DLD1 (cell line): ENCODE results near the gene GDF2.

Experiments
- in situ Hi-C: cut with HindIII; loops from 2 replicates; pipeline ENCODE4 v1.10.0; 2017; ENCODE audit warnings: low sequenced_read_pairs

GDF2 gene

DNA sequence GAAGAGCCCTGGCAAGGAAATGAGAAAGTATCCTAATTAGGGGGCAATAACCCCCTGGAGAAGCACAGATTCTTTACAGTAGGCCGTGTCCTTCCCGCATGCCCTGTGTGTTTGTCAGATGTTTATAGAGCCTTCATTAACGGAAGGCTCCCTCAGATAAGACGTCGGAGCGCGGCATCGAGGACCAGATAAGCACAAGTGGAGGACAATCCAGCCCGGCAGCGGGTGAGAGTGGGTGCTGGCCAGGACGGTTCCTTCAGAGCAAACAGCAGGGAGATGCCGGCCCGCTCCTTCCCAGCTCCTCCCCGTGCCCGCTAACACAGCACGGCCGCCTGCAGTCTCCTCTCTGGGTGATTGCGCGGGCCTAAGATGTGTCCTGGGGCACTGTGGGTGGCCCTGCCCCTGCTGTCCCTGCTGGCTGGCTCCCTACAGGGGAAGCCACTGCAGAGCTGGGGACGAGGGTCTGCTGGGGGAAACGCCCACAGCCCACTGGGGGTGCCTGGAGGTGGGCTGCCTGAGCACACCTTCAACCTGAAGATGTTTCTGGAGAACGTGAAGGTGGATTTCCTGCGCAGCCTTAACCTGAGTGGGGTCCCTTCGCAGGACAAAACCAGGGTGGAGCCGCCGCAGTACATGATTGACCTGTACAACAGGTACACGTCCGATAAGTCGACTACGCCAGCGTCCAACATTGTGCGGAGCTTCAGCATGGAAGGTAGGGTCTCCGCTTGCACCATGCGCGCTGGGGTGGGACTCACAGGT lies at the start of gene GDF2:
Gene GDF2, plus strand, starts transcription at position 155 of the 762 bp plus-strand sequence. Its CDS starts 215 bp downstream, at position 370.
- in situ Hi-C loops = loop anchor here (25.0 kb wide), 1 partner anchor 285 kb away; no protein-coding TSS in a partner anchor

GRCh38 chr10:47276071-47276470 lies 46.2 kb upstream of the GDF2 start:
- in situ Hi-C loops = no loop called here

DNA sequence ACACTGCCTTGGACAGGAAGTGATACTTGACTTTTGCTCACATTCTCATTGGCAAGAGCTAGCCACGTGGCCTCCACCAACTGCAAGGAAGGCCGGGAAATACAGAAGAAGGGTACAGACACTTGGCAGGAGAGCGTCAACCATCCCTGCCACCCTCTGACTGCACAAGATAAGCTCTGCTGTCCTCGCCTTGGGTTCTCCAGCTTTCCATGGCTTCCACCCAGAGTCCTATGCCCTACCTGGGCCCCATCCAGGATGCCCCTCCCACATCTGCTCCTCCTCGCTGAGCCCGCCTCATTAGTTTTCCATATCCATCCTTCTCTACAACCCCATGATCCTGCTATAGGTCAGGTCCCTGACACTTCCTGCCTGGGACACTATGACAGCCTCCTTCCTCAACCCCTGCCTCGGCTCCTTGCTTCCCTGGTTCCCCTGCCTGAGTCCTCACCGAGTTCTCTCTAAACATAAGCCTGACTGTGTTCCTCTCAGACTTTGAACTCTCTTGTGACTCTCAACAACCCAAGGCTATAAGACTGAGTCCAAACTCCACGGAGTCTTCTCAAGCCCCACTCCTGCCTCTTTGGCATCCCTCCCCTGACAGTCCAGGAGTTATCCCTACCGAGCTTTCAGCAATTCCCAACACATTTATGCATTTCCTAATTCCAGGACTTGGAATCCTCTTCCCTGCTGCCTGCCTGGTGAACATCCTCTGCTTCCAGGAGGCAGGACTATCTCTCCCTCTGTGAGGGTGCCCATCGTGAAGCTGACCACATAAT lies 45.5 kb upstream of the GDF2 start:
- in situ Hi-C loops = no loop called here

DNA sequence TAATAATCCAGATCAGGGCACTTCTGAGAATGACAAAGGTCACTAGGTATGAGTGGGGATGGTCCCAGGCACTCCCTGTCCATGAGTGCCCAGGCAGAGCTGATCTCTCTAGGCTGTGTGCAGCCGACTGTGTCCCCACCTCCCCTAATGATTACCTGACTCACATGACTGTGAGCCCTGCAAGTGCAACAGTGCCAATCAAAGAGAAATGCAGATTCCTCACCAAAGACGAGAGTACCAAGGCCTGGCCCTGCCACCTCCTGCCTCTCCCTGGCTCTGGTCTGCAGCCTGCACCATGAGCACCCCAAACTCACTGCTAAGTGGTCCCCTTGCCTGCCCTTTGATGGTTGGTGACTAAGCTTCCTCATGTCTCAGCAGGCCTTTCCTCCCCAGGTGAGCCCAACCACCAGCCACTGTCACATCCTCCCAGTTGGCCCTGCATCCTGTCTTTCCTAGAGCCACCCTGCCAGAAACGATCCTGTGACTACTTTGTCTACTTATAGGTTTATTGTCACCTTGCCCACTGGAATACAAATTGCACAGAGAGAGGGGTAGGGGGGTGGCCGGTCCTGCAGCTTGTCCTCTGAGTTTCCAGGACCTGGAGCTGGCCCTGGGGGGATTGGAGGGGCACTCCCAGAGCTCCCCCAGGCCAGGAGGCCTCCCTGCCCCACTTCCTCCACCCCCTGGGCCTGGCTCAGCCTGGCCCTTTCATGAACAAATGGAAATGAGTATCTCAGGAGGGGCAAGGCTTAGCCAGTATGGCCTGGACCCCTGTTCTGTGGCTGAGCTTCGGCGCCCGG lies 44.7 kb upstream of the GDF2 start:
- in situ Hi-C loops = no loop called here

DNA sequence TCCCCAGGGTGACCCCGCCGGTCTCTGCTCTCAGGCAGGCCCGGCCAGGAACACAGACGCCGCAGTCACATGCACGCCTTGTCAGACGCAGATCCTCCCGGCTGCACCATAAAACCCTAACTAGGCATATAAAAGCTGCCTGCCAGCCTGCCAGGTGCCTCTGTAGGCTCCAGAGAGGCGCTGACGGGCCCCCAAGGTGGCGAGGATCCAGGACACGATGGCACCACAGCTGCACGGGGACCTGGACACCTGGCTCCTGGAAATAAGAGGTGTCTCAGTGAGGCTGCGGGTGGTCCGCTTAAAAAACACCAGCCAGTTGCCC lies 44.1 kb upstream of the GDF2 start:
- in situ Hi-C loops = no loop called here

DNA sequence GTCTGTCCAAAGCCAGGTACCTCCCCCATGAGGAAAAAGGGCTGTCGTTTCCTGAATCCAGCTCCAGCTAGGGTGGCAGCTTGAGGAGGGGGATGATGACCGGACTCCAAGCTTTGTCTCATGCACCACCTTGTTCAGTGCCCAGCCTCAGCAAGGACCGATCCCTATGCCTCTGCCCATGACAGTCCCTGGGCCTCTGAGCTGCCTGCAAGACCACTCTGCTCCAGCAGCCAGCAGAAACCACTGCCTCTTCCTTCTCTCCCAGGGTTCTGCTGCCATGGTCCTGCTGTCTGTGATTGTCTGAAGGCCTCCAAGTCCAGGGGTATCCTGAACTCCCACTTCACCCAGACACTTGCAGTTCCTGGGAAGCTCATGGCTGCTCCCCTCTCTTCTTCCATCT lies 43.5 kb upstream of the GDF2 start:
- in situ Hi-C loops = no loop called here

- in situ Hi-C loops = no loop called here
Measured at GRCh38 chr10:47279276-47279675, 43.0 kb upstream of the GDF2 start.

DNA sequence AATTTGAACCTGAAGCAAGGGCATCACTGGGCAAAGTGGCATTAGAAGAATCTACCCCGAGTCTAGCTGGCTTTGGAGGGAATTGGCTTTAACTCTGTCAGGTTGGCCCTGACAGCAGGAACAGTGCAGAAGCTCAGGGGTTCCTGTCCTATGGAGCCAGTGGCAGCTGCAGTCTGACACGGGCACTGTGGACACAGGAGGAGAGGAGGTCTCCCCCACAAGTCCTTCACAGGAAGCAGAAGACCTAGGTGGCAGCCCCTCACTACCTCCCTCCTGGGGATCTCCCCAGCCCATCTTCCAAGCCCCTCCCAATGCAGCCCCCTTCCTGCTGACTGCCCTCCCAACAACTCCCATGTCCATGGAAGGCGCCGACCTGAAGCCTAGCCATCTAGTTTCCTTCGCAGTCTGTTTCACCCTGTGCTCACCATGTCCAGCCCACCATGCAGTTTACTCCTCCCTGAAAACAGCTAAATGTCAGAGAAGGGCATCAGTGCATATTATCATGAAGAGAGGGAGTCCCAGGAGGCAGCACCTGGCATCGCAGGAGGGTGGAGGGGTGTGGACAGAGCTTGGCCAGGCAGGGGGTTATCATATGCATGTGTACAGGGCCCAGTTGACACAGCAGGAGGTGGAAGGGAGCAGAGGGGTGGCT lies 40.1 kb upstream of the GDF2 start:
- in situ Hi-C loops = no loop called here

DNA sequence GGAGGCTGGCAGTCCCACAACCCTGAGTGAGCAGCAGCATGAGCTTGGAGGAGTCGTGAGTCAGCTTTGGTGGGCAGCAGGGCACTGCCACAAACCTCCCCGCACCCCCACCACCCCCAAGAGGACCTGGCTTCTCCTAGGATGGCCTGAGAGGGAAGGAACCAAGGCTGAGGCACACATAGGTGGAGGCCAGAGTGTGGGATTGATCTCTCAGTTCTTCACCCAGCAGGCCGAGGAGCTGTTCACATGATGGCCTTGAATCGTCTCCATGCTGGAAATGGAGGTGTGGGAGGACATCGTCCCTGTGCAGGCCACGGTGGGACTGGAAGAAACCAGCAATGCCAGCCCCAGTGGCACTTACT lies 39.6 kb upstream of the GDF2 start:
- in situ Hi-C loops = no loop called here

DNA sequence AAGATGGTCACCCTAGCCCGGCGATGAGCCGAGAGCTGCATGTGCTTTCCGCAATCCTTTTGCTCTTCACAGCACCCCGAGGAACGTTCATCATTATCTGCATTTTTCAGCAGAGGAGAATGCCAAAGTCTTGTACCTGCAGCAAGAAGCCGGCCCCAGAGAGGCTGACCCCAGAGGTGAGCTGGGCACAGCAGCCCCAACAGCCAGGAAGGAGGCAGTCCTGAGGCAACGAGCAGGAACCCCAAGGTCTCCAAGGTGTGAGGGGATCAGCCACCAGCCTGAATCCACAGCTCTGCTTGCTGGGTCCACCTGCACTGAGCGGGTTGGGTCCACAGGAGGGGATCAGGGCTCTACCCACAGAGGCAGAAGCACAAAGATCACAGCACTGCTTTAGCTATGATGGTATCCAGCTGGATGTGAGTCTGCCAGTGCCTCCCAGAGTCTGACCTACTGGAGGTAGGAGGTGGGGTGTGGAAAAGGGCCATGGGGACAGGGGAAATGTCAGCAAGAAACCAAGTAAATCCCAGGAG lies 39.1 kb upstream of the GDF2 start:
- in situ Hi-C loops = no loop called here

GRCh38 chr10:47283848-47284247 lies 38.4 kb upstream of the GDF2 start:
- in situ Hi-C loops = no loop called here

DNA sequence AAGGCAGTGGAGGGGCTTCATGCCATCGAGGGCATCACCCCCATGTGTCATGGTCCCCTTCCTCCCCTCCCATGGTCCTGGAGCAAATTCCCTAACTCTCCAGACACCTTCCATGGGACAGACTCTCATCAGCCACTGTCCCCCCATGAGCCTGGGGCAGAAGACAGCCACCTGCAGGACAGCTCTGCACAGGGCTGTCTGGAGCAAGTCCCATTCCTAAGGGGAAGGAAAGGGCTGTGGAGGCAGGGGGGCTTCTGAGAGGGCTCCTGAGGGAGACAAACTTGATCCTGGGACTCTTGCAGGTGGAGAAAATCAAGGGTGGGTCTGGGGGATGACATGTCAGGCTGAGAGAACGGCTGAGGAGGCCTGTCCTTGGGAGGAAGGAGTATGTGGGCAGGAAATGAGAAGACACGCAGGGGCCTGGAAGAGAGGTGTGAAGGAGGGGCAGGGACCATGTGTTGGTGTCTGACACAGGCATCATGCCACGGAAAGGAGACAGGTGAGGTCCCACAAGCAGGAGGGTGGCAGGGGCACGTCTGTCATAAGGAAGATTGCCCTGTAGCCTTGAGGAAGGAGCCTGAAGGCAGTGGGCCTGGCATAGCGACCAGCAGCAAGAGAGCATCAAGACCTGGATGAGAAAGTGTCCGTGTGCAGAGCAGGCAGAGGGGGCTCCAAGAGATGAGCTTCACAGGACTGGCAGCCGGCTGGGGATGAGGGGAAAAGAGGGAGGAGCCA lies 36.7 kb upstream of the GDF2 start:
- in situ Hi-C loops = no loop called here

DNA sequence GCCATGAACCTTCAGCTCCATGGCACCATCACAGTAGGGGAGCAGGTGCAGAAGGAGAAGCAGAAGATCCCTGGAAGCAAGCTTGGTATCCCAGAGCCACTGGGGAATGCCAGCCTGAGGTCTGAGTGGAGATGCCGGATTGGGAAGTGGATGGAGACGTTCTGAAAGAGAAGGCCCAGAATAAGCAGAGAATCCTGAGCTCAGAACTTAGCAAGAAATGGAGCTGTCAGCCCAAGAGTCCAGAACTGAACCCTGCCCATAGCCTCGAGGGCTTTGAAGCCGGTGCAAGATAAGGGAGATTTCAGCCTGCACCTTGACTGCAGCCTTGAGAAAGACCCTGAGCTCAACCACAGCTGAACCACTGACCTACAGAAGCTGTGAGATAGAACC lies 36.1 kb upstream of the GDF2 start:
- in situ Hi-C loops = no loop called here

DNA sequence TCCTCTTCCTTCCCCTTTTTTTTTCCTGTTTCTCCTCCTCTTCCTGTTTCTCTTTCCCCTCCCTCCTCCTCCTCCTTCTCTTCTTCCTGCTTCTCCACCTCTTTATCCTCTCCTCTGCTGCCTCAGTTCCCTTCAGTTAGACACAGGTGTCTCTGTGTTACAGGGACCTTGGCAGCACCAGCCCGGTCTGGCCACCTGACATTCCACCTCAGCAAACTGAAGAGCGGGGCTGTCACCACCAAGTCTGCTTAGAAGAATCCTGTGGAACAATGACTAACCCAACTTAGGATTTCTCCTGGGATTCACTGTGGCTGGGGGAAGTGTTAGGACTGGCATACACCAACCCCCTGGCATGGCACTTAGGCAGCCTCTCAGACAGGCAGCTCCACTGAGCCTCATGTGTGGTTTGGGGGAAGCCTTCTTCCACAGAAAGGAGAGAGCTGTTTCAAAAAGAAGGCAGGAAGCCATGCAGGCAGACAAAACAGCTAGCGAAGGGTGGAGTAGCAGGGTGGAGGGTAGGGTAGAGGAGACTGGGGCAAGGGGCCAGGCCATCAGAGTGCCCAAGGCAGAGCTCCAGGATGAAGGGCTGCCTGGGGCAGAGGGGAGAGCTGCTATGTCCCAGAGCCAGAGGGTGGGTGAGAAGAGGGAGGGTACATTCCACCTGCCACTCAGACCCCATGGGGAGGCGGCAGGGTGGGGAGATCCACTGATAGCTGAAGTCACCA lies 35.5 kb upstream of the GDF2 start:
- in situ Hi-C loops = no loop called here

DNA sequence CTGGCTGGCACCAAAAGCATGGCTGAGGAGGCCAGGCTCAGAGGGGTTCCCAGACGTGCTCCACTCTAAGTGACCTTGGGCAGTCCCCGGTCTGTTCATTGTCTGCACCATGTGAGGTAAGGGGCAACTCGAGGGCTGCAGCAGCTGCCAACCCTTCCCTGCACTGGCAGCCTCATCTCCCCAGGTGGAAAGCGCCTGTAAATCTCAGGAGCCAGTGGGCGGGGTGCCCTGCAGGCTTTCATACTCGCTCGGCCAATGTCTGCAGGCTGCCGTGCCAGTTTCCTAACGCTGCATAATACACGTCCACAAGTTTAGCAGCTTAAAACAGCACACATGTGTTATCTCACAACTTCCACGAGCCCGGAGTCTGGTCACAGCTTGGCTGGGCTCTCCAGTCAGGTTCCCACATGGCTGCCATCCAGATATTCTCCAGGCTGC lies 34.9 kb upstream of the GDF2 start:
- in situ Hi-C loops = no loop called here

DNA sequence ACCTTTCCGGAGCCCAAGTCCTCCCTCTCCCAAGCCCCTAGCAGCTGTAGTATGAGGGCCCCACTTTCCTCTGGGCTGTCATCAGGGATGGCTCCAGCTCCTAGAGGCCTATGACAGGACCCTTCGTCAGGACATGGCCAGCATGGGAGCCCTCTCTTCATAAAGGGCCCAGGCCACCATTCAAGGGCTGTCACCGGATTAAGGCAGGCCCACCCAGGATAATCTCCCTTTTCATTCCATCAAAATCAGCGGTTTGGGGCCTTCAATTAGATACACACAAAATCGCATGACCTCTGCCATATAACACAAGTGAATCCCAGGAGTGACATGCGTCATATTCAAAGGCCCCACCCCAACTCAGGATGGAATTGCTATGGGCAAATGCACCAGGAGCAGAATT lies 34.4 kb upstream of the GDF2 start:
- in situ Hi-C loops = no loop called here

DNA sequence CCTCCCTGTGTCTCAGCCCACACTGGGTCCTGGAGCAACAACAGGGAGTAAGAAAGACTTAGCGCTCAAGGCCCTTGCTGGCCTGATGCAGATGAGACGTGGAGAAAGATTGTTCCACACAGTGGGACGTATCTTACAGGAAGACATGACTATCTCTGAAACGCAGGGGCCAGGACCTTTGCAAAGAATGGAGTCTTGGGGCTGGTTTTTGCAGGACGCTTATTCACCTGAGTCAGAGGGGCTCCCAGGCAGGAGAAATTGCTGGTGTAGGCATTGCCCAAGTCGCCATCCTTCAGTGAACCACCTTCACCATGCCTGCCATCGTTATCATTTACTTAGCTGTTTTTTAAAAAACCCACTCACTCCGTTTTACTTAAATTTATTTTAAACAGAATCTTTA lies 34.0 kb upstream of the GDF2 start:
- in situ Hi-C loops = no loop called here

DNA sequence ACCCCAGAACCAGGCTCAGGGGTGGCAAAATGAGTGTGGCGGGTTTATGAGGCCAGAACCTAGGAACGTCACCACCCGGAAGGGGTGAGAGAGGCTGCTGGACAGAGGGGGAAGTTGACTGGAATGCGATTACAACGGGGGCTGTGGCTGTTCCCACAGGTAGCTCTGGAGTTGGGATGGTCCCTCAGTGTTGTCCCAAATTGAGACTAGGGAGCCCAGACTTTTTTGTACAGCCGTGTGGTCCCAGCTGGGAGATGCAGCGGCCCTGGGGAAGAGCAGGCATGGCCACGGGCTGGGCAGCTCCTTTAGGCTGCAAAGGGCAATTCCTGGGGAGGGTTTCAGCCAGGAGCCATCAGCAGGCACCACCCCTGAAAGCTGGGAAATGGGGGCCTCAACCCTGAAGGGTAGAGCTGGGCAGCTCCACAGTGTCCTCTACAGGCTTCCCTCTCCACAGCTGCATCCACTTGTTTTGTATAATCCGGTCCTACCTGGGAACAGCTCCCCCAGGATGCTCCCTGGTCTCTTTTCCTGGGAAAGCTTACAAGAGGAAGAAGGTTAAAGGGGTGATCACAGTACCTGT lies 33.2 kb upstream of the GDF2 start:
- in situ Hi-C loops = no loop called here

- in situ Hi-C loops = no loop called here
Measured at GRCh38 chr10:47289921-47290320, 32.3 kb upstream of the GDF2 start.
